ENCODE data around the gene CAMTA1.

DNA sequence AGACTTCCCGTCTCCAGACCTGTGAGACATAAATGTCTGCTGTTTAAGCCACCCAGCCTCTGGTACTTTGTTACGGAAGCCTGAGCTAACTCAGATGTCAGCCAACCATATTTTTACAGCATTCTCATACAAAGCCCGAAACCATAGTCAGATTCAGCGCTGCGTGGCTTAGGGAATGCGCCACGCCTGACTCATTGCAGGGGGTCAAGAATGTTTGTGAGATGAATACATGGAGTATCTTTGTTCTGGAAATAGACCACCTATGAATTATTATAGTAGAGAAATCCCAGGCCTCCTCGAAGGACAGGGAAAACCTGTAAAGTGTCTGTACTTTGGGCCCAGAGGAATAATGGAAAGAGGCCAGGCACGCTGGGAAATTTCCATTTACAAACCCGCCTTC, 434.8 kb downstream of the CAMTA1 start:
- TF ChIP-seq EZH2 (optimal IDR thresholded peaks at IDR 0.05; ENCODE audit: low read depth, low read length) (no peak), EZH2phosphoT487 (IDR thresholded peaks at IDR 0.05; ENCODE audit: low read length) (no peak)
- TF ChIP-seq, protein P1, sequence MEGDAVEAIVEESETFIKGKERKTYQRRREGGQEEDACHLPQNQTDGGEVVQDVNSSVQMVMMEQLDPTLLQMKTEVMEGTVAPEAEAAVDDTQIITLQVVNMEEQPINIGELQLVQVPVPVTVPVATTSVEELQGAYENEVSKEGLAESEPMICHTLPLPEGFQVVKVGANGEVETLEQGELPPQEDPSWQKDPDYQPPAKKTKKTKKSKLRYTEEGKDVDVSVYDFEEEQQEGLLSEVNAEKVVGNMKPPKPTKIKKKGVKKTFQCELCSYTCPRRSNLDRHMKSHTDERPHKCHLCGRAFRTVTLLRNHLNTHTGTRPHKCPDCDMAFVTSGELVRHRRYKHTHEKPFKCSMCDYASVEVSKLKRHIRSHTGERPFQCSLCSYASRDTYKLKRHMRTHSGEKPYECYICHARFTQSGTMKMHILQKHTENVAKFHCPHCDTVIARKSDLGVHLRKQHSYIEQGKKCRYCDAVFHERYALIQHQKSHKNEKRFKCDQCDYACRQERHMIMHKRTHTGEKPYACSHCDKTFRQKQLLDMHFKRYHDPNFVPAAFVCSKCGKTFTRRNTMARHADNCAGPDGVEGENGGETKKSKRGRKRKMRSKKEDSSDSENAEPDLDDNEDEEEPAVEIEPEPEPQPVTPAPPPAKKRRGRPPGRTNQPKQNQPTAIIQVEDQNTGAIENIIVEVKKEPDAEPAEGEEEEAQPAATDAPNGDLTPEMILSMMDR (IDR thresholded peaks at IDR 0.05; ENCODE audit: low read length): no peak
